HG03521 (cell line): ENCODE measurements around the gene APBA3.

Experiments used
- ATAC-seq: cut with Tn5 transposase; IDR thresholded peaks from one replicate; pipeline ENCODE4 v1.9.1; 2021; ENCODE audit warnings: mild to moderate bottlenecking, moderate library complexity; ENCODE audit not compliant: unreplicated experiment

The APBA3 gene, protein sequence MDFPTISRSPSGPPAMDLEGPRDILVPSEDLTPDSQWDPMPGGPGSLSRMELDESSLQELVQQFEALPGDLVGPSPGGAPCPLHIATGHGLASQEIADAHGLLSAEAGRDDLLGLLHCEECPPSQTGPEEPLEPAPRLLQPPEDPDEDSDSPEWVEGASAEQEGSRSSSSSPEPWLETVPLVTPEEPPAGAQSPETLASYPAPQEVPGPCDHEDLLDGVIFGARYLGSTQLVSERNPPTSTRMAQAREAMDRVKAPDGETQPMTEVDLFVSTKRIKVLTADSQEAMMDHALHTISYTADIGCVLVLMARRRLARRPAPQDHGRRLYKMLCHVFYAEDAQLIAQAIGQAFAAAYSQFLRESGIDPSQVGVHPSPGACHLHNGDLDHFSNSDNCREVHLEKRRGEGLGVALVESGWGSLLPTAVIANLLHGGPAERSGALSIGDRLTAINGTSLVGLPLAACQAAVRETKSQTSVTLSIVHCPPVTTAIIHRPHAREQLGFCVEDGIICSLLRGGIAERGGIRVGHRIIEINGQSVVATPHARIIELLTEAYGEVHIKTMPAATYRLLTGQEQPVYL

DNA sequence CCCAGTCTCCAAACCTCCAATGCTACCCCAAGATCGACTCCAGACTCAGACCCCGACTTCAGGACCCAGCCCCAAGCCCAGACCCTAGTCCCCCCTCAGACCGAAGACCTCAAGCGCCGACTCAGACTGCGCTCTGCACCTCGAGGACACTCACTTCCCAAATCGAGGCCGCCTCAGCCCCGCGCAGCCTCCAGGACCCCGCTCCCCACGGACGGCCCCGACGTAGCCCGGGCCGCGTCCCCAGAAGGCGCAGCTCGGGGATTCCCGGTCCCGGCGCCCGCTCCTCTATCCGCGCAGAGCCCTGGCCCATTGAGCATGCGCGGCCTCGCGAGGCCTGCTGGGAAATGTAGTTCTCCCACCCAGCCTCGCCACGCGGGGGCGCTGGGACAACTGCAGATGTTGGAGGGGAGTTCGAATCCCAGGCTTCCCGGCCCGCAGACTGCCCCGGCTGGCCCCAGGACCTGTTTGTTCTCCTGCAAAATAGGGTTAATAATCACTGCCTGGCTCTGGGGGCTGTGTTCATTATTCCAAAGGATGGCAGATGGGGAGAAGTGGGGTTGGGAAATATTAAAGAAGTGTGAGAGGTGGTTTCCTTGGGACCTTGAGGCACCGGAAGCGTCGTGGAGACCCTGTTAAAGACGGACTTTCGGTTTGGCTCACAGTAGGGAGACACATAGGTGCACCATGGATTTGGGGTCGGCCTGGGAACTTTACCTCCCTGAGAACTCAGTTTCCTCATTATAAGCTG is at the start of gene APBA3:
APBA3 (minus strand) TSS at position 311 of the 748 bp plus-strand sequence. CDS start 1,428 bp downstream, outside the sequence.
- ATAC-seq: peak; percentile 55

DNA sequence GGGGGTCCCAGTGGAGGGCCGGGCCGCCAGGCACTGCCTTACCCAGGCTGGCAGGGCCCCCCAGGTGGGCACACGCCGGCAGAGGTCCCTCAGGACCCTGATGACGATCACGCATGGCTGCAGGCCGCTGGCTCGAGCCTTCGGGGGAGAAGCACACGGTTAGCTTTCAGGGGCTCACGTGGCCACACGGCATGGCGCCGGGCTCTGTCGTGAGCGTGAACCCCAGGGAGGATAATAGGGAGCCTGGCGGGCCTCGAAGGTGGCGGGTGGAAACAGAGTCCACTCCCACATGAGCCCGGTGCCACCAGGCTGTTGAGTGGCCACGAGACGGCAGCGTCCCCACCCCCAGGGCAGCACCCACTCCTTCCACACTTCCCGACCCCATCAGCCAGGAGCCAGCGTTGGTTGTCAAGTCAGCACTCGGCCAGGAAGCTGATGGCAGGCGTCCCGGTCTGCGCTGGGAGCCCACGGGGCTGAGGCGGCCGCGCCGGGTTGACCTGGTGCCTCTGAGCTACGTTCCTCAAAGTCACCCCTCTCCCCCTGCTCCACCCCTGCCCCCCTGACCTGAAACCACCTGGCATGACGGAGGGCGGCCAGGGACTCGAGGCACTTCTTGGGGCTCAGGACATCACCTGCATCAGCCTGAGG is 49.3 kb upstream of the APBA3 start:
- no peak for ATAC-seq

DNA sequence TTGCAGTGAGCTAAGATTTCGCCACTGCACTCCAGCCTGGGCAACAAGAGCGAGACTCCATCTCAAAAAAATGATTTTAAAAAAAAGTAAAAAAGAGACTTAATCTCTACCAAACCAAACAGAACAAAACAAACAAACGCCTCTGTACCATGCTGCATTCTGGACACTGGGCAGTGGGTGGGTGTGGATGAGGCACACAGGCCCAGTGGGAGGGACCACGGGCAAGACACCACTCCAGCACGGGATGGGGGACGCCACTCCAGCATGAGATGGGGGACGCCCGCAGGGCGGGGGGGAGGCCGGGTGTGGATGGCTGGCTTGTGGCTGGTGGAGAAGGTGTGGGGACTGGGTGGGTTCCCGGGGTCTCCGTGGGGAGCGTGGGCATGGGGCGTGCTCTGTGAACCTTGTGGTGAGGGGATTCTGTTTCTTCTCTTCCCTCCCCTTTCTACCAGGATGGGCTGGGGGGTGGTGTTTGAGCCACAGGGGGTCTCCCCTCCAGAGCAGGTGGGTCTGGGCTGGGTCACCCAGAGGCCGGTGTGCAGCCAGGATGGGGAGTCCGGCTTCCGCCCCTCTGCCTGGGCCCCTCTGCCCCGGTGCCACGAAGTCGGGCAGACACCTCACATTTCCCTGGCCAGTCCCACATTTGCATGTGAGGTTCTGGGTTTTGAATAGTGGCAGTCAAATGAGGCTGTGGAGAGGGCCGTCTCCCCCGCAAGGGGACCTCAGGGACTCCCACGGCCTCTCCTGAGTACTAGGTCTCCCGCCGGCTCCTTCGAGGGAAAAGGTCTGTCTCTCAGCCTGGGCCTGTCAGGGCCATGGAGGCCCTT is 48.6 kb upstream of the APBA3 start:
- no peak for ATAC-seq

DNA sequence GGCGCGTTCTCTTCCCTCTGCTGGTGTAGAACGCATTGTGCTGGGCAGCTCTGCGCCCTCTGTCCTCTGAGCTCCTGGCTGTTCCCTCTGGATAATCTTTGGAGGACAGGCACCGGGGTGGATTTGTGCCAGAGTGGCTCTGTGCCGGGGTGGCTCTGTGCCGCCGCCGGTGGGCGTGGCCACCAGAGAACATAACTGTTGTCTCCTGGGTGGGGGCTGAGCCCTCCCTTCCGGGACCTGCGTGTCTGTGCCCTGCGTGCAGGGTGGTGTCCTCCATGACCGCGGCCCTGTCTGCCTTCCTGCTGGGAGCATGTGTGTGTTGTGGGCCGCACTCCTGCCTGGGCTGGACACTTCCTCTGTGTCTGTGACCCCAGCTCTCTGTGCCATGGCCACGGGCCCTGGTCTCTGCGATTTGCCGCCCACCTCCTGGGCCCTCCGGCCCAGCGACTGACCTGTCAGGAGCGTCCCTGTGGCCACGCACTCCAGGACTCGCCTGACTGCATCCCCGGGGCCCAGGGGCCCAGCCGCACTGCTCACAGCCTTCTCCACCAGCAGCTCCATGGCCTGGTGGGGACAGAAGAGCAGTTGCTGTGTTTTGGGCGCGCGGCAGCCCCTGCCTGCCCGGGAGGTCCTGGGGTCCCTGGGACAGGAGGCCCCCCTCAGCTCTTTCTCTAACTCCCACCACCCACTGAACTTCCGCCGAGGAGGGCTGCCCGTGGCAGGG is 47.1 kb upstream of the APBA3 start:
- no peak for ATAC-seq

DNA sequence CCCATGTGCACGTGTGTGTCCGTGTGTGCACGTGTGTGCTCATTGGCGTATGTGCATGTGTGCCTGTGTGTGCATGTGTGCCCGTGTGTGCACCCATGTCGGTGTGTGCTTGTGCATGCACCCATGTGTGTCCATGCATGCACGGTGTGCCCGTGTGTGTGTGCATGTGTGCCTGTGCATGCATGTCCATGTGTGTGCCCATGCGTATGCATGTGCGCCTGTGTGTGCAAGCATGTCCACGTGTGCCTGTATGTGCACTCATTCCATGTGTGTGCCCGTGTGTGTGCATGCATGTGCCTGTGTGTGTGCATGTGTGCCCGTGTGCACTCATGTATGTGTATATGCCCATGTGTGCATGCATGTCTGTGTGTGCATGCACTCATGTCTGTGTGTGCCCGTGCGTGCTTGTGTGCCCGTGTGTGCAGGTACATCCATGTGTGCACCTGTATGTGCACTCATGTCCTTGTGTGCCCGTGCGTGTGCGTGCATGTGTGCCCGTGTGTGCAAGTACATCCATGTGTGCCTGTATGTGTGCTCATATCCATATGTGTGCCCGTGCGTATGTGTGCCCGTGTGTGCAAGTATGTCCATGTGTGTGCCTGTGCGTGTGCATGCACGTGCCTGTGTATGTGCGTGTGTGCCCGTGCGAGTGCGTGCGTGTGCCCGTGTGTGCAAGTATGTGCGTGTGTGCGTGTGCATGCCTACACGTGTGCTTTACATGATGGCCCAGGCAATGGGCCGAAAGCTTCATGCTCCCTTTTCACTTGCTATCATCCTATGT is 46.3 kb upstream of the APBA3 start:
- ATAC-seq: no peak

DNA sequence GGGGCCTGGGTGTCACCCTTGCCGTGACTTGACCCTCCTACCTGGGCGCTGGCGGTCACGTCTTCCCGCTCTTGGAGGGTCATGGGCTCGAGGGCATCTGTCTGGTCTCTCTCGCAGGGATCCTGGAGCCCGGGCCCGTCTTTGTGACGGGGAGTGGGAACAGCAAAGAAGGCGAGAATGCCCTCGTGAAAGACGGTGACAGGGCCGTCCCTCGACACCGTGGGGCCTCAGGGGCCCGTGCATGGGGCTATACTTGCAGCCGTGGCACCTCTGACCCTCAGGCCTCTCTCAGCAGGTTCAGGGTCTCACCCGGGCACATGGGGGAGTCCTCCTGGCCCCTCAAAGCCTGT is 45.6 kb upstream of the APBA3 start:
- no peak for ATAC-seq

DNA sequence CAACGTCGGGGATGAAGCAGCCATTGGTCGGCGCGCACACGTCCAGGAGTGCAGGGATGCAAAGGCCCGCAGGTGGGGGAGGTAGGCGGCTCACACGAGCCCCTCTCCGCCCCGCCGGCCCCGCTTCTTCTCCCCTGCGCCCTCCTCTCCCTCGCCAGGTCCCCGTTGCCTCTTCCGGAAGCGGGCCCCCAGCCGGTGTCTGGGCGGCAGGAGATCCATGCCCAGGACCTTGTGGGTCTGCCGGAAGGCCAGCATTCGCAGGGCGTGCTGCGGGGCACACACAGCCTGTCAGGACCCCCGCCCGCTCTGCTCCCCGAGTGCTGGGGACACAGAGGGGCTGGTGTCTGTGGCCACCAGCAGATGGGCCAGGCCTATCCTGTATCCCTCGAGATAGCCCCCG is 44.4 kb upstream of the APBA3 start:
- ATAC-seq: no peak

DNA sequence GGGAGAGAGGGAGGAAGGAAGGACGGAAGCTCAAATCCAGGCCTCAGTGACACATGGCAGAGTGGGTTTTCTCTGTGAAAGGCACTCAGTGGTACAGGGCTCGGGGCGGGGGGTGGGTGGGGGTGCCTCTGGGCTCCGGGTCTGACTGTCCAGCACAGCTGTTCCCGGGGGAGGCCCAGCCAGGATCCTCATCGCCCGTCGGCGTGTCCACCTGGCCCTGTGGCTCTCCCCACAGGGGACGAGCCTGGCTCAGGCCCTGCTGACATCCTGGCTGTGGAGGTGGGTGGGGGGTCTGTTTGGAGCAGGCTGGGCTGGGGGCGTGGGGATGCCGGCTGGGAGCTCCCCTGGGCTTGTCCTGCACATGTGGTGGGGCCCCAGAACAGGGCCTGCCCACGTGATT is 42.9 kb upstream of the APBA3 start:
- ATAC-seq: no peak

DNA sequence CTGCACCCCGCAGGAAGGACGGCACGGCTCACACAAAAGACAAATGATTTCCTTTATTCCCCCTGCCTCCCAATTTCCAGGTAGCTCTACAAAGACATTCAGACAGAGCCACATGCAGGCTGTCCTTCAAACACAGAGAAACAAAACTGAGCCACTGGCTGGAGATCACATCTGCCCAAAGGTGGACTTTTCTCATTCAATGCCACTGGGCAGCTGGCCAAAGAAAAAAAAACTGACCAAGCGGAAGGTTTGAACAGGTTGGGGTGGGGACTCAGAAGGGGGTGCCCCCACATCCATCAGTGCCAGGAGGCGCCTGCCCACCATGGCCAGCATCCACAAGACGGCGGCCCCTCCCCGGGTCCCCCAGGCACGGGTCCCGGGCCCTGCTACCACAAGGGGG is 42.5 kb upstream of the APBA3 start:
- no peak for ATAC-seq

DNA sequence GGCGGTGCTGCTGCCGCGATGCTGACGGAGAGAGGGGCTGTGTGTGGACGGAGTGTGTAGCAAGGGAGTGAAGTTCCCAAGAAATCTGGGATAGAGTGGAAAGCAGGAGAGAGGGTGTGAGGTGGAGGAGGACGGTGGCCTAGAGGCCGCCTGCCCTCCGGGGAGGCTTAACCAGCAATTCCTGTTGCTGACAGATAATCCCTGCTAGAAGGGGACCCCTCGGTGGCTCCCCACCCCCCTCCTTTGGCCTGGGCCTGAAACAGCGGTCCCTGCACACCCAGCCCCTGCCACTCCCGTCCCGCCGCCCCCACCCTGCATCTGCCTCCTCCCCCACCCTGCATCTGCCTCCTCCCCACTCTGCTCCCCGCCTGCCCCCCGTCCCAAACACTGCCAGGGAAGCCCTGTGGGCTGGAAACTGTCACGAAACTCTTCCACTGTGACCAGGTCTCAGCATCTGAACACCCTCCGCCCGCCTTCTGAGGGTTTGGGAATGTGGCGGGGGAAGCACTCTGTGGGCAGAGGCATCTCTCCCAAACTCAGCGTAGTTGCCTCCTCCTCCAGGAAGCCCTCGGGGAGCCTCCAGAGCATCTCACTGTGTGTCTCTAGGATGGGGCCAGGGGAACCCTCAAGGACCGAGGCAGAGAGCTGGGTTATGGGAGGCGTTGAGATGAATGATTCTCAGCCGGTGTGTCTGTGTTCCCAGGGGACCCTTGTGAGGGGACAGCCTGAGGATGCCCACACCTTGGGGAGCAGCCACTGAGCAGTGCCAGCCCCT is 41.8 kb upstream of the APBA3 start:
- ATAC-seq: no peak

DNA sequence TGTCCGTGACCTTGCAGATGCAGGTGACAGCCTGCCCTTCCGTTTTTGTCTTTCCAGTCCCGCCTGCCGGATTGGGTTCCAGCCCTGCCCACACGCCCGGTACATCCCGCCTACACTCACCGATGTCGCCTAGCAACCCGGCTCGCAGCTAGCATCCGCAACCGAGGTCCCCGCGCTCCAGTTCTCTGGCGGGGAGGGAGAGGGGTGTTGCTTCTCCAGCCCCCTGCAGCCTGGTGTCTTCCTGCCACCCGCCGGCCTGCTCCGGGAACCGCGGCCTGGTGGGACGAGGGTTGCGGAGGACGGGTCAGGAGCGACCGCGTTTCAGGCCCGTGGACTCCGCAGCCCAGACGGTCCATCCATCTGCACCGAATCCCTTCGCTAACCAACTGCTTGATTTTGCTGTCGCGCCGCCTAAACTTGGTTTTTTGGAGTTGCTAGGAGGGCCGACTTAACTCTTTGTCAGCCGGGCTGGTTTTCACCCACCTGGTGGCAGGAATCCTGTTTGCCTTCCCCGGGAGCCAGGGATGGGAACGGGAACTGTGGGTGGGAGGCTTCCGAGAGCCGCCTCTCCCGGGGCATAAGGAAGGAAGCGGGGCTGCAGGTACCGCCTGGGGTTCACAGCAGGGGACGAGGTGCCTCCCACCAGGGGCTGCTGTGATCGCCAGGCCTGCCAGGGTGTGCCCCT is 40.1 kb upstream of the APBA3 start:
- no peak for ATAC-seq

DNA sequence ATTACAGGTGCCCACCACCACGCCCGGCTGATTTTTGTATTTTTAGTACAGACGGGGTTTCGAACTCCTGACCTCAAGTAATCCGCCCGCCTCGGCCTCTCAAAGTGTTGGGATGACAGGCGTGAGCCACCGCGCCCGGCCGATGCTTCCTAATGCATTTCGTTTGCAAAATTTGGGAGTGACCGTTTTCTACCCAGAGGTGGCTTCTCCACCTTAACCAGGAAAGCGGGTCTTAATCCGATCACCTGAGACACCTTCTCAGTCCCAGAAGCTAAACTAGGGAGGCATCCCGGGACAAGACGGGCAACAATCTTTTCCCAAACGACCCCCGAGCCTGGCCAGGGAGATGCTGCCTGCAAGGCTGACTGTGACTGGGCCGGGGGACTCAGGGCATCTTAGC is 39.5 kb upstream of the APBA3 start:
- ATAC-seq: no peak

DNA sequence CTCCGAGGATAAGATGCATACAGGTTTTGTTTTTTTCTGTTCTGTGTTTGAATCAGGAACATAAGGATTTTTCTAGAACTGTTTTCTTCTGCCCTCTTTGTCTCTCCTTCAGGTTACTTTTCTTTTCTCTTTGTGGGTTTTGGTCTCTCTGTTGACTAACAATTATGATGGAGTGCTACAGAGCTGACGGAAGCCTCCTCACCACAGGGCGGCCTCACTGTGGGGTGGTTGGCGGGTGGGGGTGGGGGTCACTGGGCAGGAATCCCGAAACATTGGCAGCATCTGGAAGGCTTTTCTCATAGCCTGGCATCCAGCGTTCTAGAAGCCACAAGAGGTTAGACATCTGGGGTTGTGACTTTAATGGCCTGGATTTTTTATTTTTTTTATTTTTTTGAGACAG is 36.6 kb upstream of the APBA3 start:
- ATAC-seq: no peak

DNA sequence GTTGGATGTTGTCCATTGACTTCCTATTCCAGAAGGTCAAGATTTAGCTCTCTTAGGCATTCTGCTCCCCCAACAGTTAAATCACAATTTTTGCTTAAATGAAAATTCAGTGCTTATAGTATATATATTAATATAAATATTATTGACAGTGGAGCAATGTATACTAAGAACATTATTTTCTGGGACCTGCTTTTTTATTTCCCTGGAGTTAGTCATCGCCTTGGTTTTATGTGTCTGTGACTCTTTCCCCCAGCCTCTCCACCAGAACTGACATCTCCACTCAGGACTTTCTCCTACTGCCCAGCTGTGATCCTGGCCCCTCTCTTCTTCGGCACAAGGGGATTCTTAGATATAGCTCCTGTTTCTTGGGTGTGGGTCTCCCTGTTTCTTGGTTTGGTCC is 34.9 kb upstream of the APBA3 start:
- ATAC-seq: no peak

DNA sequence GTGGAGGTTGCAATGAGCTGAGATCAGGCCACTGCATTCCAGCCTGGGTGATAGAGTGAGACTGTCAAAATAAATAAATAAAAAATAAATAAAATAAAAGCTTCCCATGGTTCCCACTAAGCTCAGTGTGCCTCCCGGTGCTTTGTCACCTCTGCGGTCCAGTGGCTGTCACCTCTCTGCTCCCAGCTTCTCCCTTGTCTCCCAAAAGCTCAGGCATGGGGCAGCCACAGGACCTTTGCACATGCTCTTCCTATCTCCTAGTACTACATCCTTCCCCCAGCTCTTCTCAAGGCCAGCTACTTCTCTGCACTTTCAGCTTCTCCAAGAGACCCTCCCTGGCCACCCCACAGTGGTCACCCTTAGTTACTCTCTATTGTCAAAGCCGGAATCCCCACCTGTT is 32.3 kb upstream of the APBA3 start:
- ATAC-seq: no peak

DNA sequence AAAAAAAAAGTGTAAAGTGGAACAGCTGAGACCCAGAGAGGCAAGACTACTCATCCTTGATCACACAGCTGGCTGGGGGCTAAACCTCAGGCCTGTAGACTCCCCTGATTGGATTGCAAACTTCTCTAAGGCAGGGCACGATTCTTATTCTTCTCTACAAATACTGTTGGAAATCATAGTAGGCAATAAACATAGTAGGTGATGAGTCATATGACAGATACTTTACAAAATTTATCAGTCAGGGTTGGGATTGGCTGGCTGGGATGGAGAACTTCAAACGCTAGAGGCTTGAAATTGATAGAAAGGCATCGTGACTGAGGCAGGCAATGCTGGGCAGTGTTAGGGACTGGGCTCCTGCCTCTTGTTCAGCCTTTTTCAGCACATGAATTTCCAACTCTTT is 30.6 kb upstream of the APBA3 start:
- ATAC-seq: no peak

DNA sequence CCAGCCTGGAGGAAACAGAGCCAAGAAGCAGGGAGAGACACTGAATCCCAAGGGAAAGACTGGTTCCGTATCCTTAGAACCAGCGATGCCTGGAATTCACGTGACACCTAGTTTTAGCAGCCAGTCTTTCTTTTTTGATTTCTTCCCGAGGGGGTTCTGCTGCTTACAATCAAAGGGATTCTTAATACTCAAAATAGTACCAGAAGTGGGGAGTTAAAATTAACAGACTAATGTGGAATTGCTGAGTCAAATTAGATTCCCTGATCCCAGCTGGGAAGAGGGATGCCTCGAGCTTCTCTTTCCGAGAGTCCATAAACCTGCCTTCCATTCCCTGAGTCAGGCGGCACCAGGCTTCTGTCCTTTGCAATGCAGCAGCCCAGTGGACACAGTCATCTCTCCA is 29.4 kb upstream of the APBA3 start:
- no peak for ATAC-seq

DNA sequence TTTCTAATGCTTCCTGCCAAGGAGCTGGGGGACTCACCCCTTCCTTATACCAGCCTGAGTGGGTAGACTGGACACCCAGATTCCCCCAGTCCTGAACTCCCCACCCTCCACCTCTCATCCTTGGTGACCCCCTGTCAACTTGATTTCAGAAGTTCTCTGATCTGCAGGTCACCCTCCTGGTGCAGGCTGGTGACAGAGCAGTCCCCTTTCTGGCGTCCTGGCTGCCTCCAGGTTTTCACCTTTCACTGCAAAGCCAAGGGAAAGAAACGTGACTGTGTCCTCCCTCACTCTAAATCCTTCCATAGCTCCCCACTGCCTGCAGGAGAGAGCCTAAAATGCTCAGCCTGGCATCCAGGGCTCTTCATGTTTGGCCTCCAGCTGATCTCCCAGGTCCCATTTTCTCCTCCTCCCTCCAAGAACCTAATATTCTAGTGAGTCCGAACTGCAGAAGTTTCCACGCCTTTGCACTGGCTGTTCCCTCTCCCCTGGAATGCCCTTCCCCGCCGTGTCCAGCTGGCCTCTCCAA is 28.8 kb upstream of the APBA3 start:
- no peak for ATAC-seq
